LNCaP clone FGC (cell line): ENCODE data around the gene MGAT5B.

Experiments used
- DNase-seq: peaks from one replicate; pipeline ENCODE4 v3.0.0-alpha.2; 2011; ENCODE audit warnings: low read depth
- H3K4me3 ChIP-seq: 2 replicates; pipeline ENCODE4 v1.5.1; 2011; ENCODE audit warnings: mild to moderate bottlenecking, low read depth, low read length, control low read depth
- CTCF ChIP-seq: IDR thresholded peaks from 2 replicates; pipeline ENCODE4 v1.5.1; 2012; ENCODE audit warnings: mild to moderate bottlenecking; ENCODE audit not compliant: control insufficient read depth, insufficient read depth; ENCODE audit errors: extremely low read depth

MGAT5B gene

GRCh38 chr17:76989519-76989918, 121.3 kb downstream of the MGAT5B start:
- no peak overlapping the region for H3K4me3 ChIP-seq
- DNase-seq, result no peak
- TF ChIP-seq CTCF, result no peak

GRCh38 chr17:76992891-76993290, 124.7 kb downstream of the MGAT5B start:
- no peak for DNase-seq
- no peak for TF ChIP-seq CTCF
- H3K4me3 ChIP-seq, result no peak overlapping the region

- no peak for TF ChIP-seq CTCF
- H3K4me3 ChIP-seq, result no peak overlapping the region
- no peak for DNase-seq
Measured at GRCh38 chr17:76993651-76994050, 125.4 kb downstream of the MGAT5B start.

- no peak for DNase-seq
- TF ChIP-seq CTCF, result no peak
- no peak overlapping the region for H3K4me3 ChIP-seq
Measured at GRCh38 chr17:76994237-76994637, 126.0 kb downstream of the MGAT5B start.

- no peak overlapping the region for H3K4me3 ChIP-seq
- DNase-seq, result no peak
- TF ChIP-seq CTCF, result no peak
Measured at GRCh38 chr17:76995387-76996105, 127.3 kb downstream of the MGAT5B start.

GRCh38 chr17:76996741-76997694, 128.8 kb downstream of the MGAT5B start:
- no peak overlapping the region for H3K4me3 ChIP-seq
- TF ChIP-seq CTCF, result no peak
- no peak for DNase-seq
